Neuron (in vitro differentiated cells): ENCODE results near the gene C13orf46.
"Not testable (repeated sequence)": the region's sequence is repeated elsewhere in the genome, so short reads cannot be mapped to it uniquely, and the experiment has no call there.

Experiments
- H2AFZ ChIP-seq: one replicate; pipeline ENCODE4 v1.6.1; 2013; ENCODE audit warnings: low read depth, mild to moderate bottlenecking, inconsistent platforms, low read length, moderate library complexity
- H3K27me3 ChIP-seq: one replicate; pipeline ENCODE4 v1.6.1; 2013; ENCODE audit warnings: low read length; ENCODE audit not compliant: insufficient read depth
- H3K36me3 ChIP-seq: one replicate; pipeline ENCODE4 v1.6.1; 2013; ENCODE audit warnings: low read length; ENCODE audit not compliant: insufficient read depth
- H3K4me1 ChIP-seq: one replicate; pipeline ENCODE4 v1.6.1; 2013; ENCODE audit warnings: low read length; ENCODE audit not compliant: insufficient read depth
- H3K4me3 ChIP-seq: 2 replicates; pipeline ENCODE4 v1.5.1; 2013; ENCODE audit warnings: mild to moderate bottlenecking, low read length, moderate library complexity
- H3K9me3 ChIP-seq: one replicate; pipeline ENCODE4 v1.6.1; 2013; ENCODE audit warnings: low read length

C13orf46 gene

DNA sequence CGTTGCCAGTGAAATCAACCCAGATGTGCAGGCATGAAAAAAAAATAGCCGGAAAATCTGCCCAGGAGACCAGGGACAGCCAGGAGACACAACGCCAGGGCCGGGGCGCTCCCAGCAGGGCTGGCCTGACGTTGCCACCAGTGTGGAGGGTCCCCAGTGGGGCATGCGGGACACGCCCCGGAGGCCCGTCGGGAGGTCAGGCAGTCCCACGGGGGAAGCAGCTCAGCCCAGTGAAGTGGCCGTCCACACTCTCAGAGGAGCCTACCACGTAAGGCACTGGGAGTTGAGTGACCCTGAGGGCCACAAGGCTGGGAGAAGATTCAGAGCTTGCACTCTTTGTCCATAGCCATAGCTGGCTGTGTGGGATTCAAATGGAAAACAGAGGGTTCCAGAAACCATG is 56.8 kb downstream of the C13orf46 start:
- no peaks in the 10 kb centered on the region for H3K4me1 ChIP-seq
- no peak overlapping the region for H2AFZ ChIP-seq
- no peak overlapping the region for H3K4me3 ChIP-seq
- H3K9me3 ChIP-seq, result peaks cover 3% of the 10 kb centered on the region
- peaks cover 2% of the 10 kb centered on the region for H3K27me3 ChIP-seq
- no peaks in the 10 kb centered on the region for H3K36me3 ChIP-seq

DNA sequence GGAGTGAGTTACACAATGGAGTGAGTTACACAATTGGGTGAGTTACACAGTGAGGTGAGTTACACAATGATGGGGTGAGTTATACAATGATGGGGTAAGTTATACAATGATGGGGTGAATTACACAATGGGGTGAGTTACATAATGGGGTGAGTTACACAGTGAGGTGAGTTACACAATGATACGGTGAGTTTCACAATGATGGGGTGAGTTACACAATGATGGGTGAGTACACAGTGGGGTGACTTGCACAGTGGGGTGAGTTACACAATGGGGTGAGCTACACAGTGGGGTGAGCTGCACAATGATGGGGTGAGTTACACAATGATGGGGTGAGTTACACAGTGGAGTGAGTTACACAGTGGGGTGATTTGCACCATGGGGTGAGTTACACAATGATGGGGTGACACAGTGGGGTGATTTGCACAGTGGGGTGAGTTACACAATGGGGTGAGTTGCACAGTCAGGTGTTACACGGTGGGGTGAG is 57.5 kb downstream of the C13orf46 start:
- no peaks in the 10 kb centered on the region for H3K9me3 ChIP-seq
- H2AFZ ChIP-seq, result no peak overlapping the region
- H3K27me3 ChIP-seq, result peaks cover 2% of the 10 kb centered on the region
- H3K36me3 ChIP-seq, result no peaks in the 10 kb centered on the region
- H3K4me3 ChIP-seq, result no peak overlapping the region
- H3K4me1 ChIP-seq, result no peaks in the 10 kb centered on the region

DNA sequence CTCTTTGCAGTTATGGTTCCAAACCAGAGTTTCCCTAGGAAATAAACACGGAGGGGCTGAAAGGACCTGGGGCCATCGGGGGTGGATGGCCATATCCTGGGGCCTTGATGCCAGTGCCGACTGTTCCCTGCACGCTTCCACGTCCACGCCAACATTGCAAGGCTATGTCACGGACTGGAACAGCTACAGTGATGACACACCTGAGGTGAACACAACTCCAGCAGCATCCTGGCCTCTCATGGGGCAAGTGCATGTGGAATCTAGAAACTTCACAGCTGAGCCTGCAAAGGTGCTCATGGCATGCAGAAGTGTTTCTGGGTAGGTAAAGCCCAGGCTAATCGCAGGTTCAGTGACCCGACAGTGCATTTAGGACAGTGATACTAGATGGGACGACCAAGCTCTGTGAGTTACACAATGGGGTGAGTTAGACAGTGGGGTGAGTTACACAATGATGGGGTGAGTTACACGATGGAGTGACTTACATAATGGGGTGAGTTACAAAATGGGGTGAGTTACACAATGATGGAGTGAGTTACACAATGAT is 58.0 kb downstream of the C13orf46 start:
- Histone ChIP-seq H3K4me1 (no peaks in the 10 kb centered on the region), H3K27me3 (peaks cover 2% of the 10 kb centered on the region), H3K4me3 (no peak overlapping the region), H3K9me3 (no peaks in the 10 kb centered on the region), H2AFZ (no peak overlapping the region), H3K36me3 (no peaks in the 10 kb centered on the region)

DNA sequence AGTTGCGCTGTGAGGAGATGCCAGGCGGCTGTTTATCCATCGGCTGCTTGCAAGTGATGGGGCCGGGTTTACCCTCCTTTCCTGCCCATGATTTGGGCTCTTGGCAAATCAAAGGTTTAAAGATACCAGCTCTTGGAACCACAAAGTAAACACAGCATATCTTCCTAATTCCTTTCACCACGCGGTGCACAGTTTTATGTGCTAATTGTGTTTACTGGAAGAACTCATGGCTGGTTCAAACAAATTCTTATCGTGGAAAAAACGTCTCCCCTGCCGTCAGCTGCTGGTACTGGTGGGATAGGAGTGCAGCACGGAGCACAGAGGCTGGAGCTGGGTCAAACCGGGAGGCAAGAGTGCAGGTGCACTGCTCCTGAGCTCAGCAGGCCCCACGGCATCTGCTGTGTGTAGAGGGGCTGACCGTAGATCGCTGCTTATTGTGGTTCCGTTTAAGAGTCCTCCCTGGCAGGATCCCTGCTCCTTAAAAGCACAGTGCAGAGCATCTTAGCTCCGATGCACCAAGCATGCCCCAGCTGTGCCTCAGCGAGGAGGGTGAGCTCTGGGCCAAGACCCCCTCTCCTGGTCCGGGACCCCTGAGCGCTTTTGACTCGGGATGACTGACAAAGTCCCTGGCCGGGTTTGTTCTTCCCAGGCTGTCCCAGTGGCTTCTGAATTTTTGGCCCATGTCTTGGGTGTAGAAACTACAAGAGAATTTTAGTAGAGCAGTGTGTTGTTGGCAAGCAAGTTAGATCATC is 58.7 kb downstream of the C13orf46 start:
- Histone ChIP-seq H3K4me3 (no peak overlapping the region), H3K9me3 (no peaks in the 10 kb centered on the region), H2AFZ (no peak overlapping the region), H3K4me1 (no peaks in the 10 kb centered on the region), H3K36me3 (no peaks in the 10 kb centered on the region), H3K27me3 (peaks cover 2% of the 10 kb centered on the region)

DNA sequence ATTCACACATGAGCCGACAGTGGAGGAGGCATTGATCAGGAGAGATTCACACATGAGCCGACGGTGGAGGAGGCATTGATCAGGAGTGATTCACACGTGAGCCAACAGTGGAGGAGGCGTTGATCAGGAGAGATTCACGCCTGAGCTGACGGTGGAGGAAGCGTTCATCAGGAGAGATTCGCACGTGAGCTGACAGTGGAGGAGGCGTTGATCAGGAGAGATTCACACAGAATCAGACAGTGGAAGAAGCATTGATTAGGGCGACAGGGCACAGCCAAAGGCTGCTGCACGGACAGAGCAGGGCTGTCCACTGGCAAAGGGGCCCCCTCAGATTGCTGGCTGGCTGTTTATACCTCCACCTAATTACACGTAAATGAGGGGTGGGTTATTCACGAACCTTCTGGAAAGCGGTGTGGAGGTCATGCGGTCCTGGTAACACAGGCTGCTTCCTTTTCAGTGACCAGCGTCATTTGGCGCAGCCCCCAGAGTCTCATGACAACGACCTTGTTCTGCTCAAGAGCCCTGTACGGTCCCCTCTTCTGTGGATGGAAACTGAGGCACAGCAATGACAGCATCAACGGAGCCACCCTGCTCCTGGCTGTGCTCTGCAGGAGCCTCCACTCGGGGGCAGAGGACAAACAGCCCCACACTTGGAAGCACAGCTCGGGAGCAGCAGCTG is 59.4 kb downstream of the C13orf46 start:
- Histone ChIP-seq H3K4me3 (no peak overlapping the region), H3K36me3 (no peaks in the 10 kb centered on the region), H3K9me3 (no peaks in the 10 kb centered on the region), H3K4me1 (no peaks in the 10 kb centered on the region), H3K27me3 (peaks cover 2% of the 10 kb centered on the region), H2AFZ (no peak overlapping the region)

DNA sequence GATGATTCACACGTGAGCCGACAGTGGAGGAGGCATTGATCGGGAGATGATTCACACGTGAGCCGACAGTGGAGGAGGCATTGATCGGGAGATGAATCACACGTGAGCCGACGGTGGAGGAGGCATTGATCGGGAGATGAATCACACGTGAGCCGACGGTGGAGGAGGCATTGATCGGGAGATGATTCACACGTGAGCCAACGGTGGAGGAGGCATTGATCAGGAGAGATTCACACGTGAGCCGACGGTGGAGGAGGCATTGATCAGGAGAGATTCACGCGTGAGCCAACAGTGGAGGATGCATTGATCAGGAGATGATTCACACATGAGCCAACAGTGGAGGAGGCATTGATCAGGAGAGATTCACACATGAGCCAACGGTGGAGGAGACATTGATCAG is 60.0 kb downstream of the C13orf46 start:
- not testable (repeated sequence) for H3K4me1 ChIP-seq, H3K36me3 ChIP-seq, H3K4me3 ChIP-seq, H2AFZ ChIP-seq, H3K27me3 ChIP-seq, H3K9me3 ChIP-seq

DNA sequence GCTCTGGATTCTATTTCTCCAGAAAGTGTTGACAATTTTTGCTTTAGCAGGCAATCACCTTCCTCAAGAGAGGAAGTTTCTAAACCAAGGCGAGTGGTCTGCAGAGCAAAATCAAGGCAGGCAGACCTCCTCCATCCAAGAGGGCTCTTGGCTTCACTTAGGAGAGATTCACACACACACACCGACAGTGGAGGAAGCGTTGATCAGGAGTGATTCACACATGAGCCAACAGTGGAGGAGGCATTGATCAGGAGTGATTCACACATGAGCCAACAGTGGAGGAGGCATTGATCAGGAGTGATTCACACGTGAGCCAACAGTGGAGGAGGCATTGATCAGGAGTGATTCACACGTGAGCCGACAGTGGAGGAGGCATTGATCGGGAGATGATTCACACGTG is 60.5 kb downstream of the C13orf46 start:
- not testable (repeated sequence) for H3K4me3 ChIP-seq

DNA sequence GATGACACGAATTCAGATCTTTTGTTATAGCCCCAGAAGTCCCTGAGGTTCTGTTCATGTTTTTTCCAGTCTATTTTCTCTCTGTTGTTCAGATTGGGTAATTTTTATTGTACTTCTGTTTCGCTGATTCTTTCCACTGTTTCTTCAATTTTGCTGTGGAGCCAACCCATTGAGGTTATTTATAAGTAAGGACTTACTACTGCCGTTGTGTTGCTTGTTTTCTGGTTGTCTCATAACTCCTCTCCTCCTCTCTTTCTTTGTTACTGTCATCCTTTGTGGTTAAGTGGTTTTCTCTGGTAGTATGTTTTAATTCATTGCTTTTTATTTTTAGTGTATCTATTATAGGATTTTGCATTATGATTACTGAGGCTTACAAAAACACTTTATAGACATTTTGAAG is 61.3 kb downstream of the C13orf46 start:
- no peak overlapping the region for H3K4me3 ChIP-seq

More for the DNA sequence above, 60.5 kb downstream of the C13orf46 start:
- not testable (repeated sequence) for H3K27me3 ChIP-seq, H3K9me3 ChIP-seq, H3K4me1 ChIP-seq, H3K36me3 ChIP-seq, H2AFZ ChIP-seq

DNA sequence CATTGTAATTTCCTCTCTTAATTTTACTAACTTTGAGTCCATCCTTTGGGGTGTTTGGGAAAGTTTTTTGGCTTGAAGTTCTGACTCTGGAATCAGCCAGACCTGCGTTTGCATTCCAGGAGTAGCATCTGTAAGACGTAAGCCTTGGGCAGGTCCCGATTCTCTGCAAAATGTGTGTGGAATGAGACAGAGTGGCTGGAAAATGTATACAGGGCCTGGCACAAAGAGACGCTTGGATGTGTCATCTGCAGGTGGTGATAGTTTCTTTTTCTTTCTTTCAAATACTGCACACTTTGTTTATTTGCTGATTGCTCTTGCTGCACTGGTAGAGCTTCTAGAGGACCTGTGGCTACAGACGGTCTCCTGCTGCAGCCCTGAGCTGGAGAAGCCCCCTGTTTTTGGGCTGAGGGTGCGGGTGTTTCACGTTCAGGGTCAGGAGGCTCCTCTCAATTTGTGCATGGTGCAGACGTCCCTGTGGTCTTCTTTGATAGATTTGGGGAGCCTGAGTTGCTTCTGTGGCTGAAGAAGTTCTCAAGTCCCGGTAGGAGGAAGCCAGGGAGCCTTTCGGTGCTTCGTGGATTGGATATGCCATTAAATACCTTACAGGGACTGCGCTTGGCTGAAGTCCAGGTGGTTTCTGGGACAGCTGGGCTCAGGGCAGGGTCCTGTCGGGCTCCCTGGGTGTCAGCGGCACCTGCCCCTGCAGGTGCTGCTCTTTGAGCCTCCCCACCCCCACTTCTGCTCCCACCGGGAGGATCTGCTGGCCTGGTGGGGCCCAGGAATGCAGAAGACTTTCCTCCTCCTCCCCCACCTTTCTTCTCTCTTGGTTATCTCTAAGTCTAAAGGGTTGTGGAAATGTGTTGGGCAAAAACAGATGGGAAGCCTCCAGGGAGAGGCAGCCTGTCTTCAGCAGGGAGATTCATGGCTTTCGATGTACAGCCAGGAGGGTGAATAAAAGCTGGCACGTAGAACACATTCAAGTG is 66.0 kb downstream of the C13orf46 start:
- peaks cover 19% of the 10 kb centered on the region for H3K27me3 ChIP-seq
- no peaks in the 10 kb centered on the region for H3K4me1 ChIP-seq
- H2AFZ ChIP-seq, result no peak overlapping the region
- no peaks in the 10 kb centered on the region for H3K9me3 ChIP-seq
- no peak overlapping the region for H3K4me3 ChIP-seq
- H3K36me3 ChIP-seq, result no peaks in the 10 kb centered on the region

More for the DNA sequence above, 61.3 kb downstream of the C13orf46 start:
- Histone ChIP-seq H3K9me3 (no peaks in the 10 kb centered on the region), H2AFZ (no peak overlapping the region), H3K36me3 (no peaks in the 10 kb centered on the region), H3K4me1 (no peaks in the 10 kb centered on the region), H3K27me3 (peaks cover 9% of the 10 kb centered on the region)

DNA sequence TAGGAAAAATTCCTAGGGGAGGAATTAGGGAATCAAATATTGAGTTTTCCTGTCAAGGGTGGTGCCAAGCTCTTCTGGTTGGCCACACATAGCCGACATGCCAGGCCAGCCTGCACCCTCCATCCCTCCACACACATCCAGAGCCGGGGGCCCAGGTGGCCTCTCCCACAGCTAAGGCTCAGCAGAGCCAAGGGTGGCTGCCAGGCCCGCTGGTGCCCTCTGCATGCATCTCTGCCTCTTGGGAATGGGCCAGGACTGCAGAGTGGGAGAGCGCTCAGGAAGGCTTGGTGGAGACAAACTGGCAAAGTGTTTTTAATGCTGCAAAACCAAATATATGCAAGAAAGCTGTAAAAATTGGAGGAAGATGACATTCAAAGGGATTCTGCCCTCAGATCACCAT is 67.3 kb downstream of the C13orf46 start:
- no peaks in the 10 kb centered on the region for H3K9me3 ChIP-seq
- H3K4me3 ChIP-seq, result no peak overlapping the region
- no peak overlapping the region for H2AFZ ChIP-seq
- H3K4me1 ChIP-seq, result no peaks in the 10 kb centered on the region
- H3K27me3 ChIP-seq, result peaks cover 19% of the 10 kb centered on the region
- H3K36me3 ChIP-seq, result no peaks in the 10 kb centered on the region

DNA sequence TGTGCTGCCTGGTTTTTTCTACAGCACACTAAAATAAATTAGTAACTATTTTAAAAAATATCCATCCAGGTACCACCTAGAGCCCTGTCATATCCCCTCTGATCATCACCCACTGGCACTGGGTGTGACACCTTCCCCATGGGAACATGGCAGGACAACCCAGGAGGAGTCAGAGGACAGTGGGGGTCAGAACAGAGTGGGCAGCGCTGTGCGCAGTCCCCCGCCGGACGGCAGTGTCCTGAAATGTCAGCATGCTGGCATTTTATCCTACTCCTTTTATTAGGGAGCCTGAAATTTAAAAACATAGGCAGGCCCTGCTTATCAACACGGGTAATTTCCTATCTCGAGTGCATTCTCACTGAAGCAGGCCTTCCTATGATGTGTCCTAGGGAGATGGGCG is 67.9 kb downstream of the C13orf46 start:
- no peak overlapping the region for H3K4me3 ChIP-seq
- H3K27me3 ChIP-seq, result peaks cover 19% of the 10 kb centered on the region
- H2AFZ ChIP-seq, result no peak overlapping the region
- no peaks in the 10 kb centered on the region for H3K4me1 ChIP-seq
- no peaks in the 10 kb centered on the region for H3K36me3 ChIP-seq
- H3K9me3 ChIP-seq, result no peaks in the 10 kb centered on the region

DNA sequence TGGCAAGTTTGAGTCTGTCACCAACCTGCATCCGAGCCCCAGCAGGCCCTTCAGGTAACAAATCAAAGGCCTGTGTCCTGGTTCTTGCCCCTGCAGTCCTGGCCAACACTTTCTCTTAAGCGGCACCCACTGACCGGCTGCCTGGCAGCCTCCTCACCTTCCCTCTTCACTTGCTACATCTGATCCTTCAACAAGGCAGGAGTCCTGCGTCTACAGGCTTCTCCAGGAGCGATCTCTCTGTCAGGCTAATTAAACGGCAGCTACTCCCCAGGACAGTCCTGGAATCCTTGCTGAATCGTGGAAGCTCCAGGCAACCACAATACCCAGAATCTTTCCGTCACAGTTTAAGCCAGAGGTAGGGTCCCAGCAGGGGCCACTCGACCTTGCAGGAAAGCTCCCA is 68.9 kb downstream of the C13orf46 start:
- H2AFZ ChIP-seq, result no peak overlapping the region
- peaks cover 19% of the 10 kb centered on the region for H3K27me3 ChIP-seq
- H3K4me1 ChIP-seq, result no peaks in the 10 kb centered on the region
- H3K4me3 ChIP-seq, result no peak overlapping the region
- no peaks in the 10 kb centered on the region for H3K36me3 ChIP-seq
- no peaks in the 10 kb centered on the region for H3K9me3 ChIP-seq
